ENCODE measurements around the gene FBLN5. TPM values are rescaled to one million over a fixed set of nuclear protein-coding genes. Genes with fewer than 3 reads are reported as not detected.

The FBLN5 gene
- total RNA-seq, 4 donors from 2014 or later, result 19.6 to 36.8 (median 27.3) TPM

DNA sequence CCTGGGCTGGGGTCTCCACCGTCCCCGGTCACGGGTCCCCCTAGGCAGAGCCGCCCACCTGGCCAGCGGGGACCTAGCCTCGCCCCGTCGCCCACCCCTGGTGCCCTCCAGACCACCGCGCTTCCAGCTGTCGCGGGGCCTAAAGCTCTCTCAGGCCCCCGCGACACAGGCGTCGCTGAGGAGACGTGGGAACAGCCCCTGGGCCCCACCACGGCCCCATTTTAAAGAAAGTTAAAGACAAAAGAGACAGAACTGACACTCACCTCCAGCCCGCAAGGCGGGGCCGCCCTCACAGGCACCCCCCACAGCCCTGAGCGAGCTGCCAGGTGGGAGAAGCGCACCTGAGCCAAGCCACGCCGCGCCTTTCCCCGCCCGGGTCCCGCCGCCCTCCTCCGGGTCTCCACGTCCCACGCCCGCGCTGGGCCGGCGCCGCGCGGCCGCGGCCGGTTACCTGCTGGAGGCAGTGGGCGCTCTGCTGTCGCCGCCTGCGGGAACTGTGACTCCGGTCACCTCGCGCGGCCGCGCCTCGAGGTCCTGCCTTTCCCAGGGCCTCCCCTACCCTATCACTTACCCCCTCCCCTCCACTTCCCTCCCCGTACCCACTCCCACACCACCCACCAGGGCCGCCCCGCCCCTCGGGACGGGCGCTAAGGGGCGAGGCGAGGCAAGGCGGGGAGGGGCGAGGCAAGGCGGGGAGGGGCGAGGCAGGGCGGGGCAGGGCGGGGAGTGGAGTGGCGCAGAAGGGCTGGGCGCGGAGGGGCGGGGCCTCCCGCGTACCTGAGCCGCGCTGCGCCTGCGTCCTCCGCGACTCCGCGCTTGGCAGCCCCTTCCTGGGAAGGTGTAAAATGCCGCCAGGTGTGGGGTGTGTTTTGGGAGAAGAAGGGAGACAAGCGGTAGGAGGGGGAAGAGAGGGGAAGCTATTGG, 111.3 kb downstream of the FBLN5 start:
- in situ Hi-C loops (cut with MboI; ENCODE audit: low sequenced_read_pairs in 4 of 4), result no loop called here
- peak overlapping the region; percentile 58 to 71 (median 68) for H3K27ac ChIP-seq
- H3K4me3 ChIP-seq, result peak overlapping the region; percentile 42 to 56 (median 54)
- ATAC-seq, result peak; percentile 79 to 80
- no peaks in the 10 kb centered on the region for H3K36me3 ChIP-seq
- DNase-seq, result peak; percentile 43 to 58
- peaks cover 19 to 31% (median 26%) of the 10 kb centered on the region in 3 donors for H3K27me3 ChIP-seq
- H3K4me1 ChIP-seq, result peaks cover 0 to 5% of the 10 kb centered on the region in 2 donors
- peak; percentile 24 to 48 for TF ChIP-seq POLR2A (IDR thresholded peaks at IDR 0.05)
- TF ChIP-seq, protein P1, sequence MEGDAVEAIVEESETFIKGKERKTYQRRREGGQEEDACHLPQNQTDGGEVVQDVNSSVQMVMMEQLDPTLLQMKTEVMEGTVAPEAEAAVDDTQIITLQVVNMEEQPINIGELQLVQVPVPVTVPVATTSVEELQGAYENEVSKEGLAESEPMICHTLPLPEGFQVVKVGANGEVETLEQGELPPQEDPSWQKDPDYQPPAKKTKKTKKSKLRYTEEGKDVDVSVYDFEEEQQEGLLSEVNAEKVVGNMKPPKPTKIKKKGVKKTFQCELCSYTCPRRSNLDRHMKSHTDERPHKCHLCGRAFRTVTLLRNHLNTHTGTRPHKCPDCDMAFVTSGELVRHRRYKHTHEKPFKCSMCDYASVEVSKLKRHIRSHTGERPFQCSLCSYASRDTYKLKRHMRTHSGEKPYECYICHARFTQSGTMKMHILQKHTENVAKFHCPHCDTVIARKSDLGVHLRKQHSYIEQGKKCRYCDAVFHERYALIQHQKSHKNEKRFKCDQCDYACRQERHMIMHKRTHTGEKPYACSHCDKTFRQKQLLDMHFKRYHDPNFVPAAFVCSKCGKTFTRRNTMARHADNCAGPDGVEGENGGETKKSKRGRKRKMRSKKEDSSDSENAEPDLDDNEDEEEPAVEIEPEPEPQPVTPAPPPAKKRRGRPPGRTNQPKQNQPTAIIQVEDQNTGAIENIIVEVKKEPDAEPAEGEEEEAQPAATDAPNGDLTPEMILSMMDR (IDR thresholded peaks at IDR 0.05 in 4 of 5, conservative IDR thresholded peaks at IDR 0.05 in 1 of 5), result no peak
- intact Hi-C loops (cut with DNase I; ENCODE audit: low total_unique reads), result no loop called here
- H3K9me3 ChIP-seq, result no peaks in the 10 kb centered on the region

DNA sequence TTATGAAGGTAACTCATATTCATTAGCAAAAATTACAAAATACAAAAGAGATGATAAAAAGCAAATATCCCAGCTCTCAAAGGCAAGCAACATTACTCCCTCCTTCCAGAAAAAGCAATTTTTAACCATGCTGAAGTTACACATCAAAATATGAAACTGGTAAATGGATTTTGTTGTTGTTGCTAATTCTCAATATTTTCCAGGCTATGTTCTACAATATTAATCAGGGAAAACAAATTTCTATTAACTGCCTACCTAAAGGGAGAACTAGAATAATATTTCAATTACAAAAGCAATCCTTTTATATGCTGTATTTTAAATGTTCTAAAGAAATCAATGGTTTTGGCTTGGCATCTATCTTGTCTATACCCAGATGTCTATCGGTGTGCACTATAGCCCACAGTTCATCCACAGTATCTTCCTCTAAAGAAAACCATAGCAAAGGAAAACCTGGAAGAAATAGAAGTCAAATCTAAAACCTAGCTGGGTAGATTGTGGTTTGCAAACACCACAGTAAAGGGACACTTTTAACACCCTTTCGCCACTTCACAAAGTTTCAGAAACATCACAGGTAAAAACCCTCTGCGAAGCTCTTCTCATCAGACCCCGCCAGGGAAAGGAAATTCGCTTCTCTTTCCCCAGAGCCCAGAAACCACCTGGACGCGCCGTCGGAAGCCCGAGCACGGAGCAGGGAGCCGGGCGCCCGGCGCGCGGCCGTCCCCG, 112.1 kb downstream of the FBLN5 start:
- Histone ChIP-seq H3K4me1 (peaks cover 0 to 5% of the 10 kb centered on the region in 2 donors), H3K36me3 (no peaks in the 10 kb centered on the region), H3K27me3 (peaks cover 19 to 31% (median 26%) of the 10 kb centered on the region in 3 donors), H3K4me3 (peak overlapping the region; percentile 42 to 56 (median 54)), H3K27ac (peak overlapping the region; percentile 58 to 71 (median 68)), H3K9me3 (no peaks in the 10 kb centered on the region)
- TF ChIP-seq, protein P1 (IDR thresholded peaks at IDR 0.05 in 4 of 5, conservative IDR thresholded peaks at IDR 0.05 in 1 of 5), result no peak
- no peak for TF ChIP-seq POLR2A (IDR thresholded peaks at IDR 0.05)
- ATAC-seq (peak in 1 of 2 donors; percentile 39), DNase-seq (no peak)
- in situ Hi-C loops (cut with MboI; ENCODE audit: low sequenced_read_pairs in 4 of 4), result no loop called here
- intact Hi-C loops (cut with DNase I; ENCODE audit: low total_unique reads), result no loop called here

DNA sequence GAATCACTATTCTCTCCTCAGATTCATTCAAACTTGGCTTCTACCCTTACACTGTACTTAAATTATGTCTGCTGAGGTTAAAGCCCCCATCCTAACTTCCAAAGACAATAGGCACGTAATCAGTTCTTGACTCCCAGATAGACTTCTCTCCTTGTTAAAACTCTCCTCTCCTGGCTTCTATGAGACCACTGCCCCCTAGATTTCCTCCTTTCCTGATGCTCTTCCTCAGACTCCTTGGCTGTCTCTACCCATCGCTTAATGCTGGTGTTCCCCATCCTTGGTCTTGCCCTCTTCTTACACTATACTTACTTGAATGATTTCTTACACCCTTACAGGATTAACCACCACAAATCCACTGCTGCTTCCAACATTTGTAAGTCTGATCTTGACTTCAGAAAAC, 112.9 kb downstream of the FBLN5 start:
- ATAC-seq (no peak), DNase-seq (no peak)
- Histone ChIP-seq H3K27me3 (peaks cover 19 to 31% (median 26%) of the 10 kb centered on the region in 3 donors), H3K36me3 (no peaks in the 10 kb centered on the region), H3K27ac (no peak overlapping the region), H3K4me3 (peak overlapping the region in 1 of 4 donors; percentile 55), H3K9me3 (no peaks in the 10 kb centered on the region), H3K4me1 (peaks cover 0 to 5% of the 10 kb centered on the region in 2 donors)
- intact Hi-C loops (cut with DNase I; ENCODE audit: low total_unique reads) (no loop called here), in situ Hi-C loops (cut with MboI; ENCODE audit: low sequenced_read_pairs in 4 of 4) (no loop called here)
- TF ChIP-seq, protein P1 (IDR thresholded peaks at IDR 0.05 in 4 of 5, conservative IDR thresholded peaks at IDR 0.05 in 1 of 5), result no peak
- TF ChIP-seq POLR2A (IDR thresholded peaks at IDR 0.05), result no peak

DNA sequence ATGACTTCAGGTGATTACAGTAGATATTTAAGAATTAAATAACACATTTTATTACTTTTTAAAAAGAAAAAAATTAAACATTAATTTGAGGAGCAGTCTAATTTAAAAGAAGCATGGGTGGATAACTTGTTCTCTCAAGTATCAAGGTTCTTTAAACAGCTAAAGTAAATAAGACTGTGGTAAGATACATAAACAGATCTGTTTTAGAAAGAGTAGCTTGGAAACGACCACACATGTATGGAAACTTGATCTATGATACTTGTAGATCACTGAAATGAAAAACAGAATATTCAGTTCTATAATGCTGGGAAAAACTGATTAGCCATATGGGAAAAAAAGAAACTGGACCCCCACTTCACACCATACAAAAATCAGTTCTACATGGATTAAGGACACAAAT, 116.2 kb downstream of the FBLN5 start:
- no peak overlapping the region for H3K4me3 ChIP-seq
- intact Hi-C loops (cut with DNase I; ENCODE audit: low total_unique reads) (no loop called here), in situ Hi-C loops (cut with MboI; ENCODE audit: low sequenced_read_pairs in 4 of 4) (no loop called here)
- no peaks in the 10 kb centered on the region for H3K36me3 ChIP-seq
- no peaks in the 10 kb centered on the region for H3K4me1 ChIP-seq
- no peak for ATAC-seq
- H3K27ac ChIP-seq, result no peak overlapping the region
- TF ChIP-seq, protein P1 (IDR thresholded peaks at IDR 0.05 in 4 of 5, conservative IDR thresholded peaks at IDR 0.05 in 1 of 5), result no peak
- no peak for TF ChIP-seq POLR2A (IDR thresholded peaks at IDR 0.05)
- no peaks in the 10 kb centered on the region for H3K9me3 ChIP-seq
- H3K27me3 ChIP-seq, result peaks cover 9 to 17% (median 10%) of the 10 kb centered on the region in 3 donors
- DNase-seq, result no peak
